GM18526 (cell line): ENCODE data around the gene STK17A.

ENCODE experiments used
- POLR2A ChIP-seq: IDR thresholded peaks from 3 replicates; pipeline ENCODE4 v1.6.1; 2011; ENCODE audit not compliant: insufficient read length; ENCODE audit errors: extremely low read depth

The STK17A gene

DNA sequence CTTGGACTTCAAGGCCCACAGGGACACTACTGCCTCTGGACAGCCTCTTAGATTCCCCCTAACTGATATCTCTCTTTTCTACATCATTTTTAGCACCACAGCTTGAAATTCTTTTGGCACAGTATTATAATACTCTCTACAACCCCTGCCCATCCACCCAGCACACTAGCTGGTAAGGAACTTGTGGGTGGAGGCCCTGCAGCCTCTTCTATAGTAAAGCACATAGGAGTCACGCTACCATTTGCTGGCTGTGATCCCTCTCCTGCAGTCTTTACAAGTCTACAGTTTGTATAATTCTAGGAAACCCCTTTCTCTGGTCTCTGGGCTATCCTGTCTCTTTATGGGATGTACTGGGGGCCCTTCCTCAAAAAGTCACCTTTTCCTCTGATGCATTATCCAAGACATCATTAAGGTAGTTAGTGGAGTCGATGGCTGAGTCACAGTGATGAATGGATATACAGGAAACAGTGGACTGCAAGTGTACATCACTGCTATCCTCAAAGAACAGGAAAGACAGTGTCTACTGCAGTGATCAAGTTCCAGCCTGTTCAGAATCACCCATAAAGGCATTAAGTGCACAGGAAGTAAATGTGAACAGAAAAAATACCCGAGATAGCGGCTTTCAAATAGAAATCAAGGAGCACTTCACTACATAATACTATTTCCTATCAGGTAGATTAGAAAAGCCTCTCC, 54.4 kb downstream of the STK17A start:
- TF ChIP-seq POLR2A = no peak

DNA sequence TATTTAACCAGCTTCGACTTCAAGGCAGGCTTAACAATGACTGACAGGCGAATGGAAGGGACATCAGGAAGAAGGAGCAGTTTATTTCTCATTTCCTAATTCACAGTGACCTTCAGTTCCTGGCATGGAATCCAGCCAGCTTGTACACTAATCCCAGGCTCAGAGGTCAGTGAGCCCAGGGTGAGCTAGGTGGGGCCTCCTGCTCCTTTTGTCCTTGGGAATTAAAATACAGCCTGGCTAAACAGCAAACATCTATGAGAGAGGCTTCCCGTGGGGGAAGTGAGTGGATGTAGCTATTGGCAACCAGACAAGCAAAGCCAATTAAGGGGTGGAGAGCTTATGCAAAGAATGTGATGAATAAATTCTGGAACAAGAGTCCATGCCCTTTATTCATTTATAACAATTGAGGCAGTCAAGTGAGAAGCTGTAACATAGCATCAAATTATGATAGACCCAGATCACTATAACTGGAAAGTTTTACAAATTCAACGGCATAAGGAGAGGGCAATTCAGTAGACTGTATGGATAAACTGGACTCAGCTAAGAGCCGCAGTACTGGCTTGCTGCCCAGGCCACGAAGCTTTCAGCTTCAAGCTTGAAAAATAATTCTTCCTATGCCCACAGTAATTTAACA, 57.1 kb downstream of the STK17A start:
- no peak for TF ChIP-seq POLR2A

DNA sequence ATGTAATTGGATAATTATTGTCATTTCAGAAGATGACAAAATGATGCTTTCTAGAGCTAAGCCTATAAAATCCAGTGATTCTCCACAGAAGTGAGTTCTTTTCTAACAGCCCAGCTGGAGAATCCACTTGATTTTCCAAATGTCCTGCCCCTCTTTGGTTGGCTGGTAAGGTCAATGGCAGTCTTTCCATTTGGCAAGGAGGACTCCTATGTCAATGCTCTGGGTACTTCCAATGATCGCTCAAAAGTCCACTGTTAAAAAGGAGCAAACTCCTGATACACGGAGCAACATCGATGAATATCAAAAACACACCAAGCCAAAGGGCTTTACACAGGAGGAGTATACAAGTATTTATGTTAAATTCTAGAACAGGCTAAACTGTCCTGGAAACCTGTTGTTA, 57.8 kb downstream of the STK17A start:
- no peak for TF ChIP-seq POLR2A

DNA sequence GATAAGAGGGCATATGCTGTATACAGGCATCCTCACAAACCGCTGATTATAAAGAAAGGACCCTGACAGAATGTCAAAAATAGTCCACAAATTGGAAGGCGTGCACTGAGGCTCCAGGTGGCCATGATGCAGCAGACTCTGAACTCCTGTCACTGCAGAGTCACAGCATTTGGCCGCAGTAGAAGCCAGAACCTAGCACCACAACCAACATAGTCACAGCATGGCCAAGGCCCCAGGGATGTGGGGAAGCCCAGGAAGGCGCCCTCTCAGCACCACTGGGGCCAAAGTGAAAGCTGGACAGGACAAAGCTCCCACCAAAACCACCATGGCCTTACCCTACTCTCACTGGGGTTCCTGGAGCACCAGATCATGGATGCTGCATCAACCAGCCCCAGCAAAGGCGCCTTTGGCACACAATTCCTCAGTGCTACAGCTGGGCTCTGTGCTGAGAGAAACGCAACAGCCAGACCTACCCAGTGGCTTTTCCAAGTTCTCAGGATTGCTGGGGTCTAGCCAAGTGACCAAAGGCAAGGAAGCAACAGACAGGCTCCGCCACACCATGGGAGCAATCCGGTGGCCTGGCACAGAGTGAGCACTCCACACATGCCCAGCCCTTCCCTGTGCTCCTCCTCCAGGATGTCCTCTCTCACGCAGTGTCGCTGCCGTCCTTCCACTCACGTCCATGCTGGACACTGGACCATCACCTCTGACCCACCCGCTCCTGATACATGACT, 60.2 kb downstream of the STK17A start:
- TF ChIP-seq POLR2A = peak; percentile 1

DNA sequence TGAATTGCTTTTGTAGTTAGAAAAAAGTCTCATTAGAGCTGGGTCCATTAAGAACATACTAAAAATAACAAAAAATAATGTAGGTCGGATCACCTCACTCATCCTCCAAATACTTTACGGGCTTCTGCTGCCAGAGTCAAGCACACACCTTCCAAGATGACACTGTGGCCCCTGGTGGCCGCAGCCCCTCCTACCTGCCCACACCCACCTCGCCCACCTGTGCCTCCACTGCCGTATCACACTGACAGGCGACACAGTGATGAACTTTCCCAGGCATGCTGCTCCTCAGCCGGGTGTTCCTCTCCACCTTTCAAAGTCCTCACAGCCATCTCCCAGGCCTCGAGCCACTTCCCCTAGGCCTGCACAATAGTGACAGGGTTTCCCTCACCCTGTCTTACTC, 60.9 kb downstream of the STK17A start:
- TF ChIP-seq POLR2A = no peak

DNA sequence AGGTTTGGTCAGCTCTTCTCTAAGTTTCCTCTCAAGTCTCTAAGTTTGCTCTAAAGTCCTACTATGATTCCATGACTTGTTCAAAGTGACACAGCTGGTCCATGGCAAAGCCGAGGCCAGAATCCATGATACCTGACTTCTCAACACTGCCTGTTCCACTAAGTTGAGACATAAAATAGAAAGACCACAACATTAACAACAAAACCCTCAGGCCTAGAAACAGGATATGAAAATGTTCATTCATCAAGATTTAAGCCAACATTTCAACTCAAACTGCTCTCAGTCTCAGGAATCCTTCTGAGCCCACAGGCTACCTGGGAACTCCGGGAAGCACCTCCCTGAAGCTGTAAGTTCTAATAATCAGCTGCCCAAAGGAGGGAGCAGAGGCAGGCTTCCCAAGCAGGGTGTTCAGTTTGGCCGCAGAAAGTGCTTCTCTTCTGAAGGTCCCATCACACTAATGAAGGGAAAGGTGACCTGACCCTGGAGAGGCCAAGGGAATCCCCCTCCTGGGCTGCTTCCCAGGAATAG, 62.9 kb downstream of the STK17A start:
- no peak for TF ChIP-seq POLR2A

DNA sequence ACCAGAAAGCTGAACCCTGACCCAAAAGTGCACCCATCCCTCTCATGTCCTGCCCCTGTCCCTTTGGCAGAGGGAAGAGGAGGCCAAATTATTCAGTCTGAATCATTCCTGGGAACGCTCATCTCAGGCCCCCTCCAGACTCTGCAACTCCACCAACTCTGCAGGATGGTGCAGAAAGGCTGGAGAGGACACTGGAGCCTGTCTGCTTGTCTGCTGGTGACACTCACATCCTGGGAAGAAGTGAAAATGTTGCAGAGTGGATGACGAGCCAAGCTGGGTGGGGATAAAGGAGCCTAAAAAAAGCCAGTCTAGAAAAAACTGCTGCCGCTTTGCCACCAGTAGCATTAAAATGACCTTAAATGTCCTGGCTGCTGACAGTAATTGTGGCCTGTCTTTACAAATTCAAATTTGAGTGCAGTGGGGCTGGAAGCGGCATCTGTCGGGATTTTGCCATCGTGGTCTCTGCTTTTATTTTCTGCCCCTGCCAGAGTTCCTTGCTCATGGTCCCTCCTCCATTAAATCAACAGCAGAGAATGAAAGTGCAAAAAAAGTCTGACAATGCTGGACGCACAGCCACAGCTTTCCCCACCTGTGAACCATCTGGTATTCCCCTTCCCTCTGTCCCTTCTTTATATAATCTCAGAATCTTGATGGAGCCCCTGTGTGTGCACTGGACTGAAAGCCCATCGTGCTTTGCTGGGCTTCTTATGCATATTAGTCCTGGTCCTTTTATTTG, 63.9 kb downstream of the STK17A start:
- TF ChIP-seq POLR2A = no peak

DNA sequence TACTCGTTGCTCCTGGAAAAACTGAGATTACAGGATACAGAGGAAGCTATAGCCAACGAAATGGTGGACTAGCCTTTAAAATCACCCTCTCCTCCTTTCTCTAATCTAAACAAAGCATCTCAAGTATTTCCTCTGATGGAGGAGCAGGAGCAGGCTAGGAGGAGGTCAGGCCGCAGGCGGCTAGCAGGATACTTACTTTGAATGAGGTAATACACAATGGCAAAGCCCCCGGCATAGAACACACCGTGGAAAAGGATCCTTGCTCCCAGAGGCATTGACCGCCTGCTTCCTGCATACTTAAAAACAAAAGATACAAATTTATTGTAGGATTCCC, 64.4 kb downstream of the STK17A start:
- no peak for TF ChIP-seq POLR2A

DNA sequence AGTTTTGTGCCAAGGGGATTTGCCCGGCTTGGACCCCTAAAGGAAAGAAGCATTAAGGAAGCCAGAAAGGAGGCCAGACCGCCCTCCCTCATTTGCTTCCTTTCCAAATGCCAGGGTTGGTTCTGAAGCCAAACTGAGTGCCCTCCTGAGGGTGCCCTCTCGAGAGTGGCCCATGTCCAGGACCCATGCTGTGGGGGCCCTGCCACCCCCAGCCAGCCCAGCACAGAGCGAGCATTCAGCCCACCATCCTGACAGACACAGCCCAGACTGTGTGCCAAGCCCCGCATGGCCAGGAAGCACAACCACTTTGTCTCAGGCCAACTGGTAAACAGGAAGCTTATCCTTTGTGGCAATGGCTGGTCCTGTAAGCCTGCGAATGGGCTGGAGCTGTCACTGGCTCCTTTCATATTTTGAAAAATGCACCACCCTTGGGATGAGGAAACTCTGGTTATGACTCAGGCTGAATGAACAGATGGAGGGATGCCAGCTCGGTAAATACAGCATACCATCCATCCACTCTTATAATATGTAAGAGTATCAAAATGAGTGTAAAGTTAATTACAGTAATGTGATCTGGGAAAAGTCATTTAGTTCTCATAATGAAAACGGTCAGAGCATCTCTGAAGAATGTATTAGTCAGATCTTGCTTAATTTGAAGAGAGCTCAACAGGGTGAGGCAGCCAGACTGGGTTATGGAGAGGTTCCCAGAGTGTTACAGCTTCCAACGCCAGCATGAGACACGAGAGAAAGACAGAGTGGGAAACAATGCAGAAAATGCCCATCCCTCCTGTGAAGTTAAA, 65.0 kb downstream of the STK17A start:
- peak; percentile 40 for TF ChIP-seq POLR2A

DNA sequence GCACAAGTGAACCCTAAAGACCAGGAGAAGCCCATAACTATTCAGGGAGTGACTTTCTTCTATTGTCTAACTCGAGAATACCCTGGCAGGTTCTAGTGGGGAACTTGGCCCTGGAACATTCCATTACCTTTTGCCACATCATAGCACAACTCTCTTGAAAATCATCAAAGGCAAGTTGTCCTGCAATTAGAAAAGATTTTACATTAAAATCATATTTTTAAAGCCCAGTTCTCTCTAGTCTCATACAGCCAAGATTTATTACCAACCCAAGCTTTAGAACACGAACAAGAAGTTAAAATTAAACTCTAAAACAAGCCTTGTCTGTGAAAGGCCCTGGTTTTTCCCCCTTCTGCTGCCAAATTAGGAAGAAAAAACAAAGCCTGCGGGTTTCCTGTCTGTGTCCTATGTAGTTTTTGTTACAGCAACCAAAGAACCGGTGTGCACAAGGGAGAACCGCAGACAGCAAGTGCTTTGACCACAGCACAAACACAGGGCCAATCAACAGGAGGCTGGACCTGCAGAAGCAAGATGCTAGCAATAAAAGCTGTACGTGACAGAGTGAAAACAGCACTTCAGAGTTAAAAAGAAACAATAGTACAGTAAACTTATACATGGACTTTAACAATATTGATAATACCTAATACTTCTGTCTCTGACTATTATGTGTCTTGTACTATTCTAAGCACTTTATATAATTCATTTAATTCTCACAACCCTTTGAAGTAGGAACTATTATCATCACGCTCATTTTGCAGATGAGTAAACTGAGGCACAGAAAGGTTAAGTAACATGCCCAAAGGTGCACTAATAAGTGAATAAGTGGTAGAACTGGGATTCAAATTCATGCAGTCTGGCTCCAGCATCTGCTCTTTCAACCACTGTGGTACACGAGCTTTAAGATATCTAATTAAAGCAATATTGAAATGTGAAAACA, 65.8 kb downstream of the STK17A start:
- no peak for TF ChIP-seq POLR2A

DNA sequence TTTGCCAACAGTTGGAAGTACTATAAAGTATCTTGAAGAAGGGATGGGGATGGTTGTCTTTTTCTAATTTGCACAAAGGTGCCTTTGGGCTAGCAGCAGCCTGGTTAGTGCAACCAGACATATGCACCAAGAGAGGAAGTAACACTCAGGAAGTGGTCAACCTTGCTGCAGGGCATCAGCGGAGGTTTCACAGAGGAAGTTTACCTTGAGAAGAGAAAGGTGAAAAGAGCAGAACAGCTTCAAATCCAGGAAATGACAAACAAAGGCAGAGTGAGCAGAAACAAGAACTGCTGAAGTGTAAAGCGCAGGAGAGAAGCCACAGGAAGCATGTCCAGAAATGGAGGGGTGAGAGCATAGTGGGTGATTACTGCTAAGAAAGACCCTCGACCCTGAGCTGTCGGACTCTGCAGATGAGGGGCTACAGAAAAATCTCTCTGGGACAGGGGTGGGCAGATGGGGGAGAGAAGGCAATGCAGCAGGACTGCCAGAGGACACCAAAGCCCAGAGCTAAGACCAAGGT, 66.9 kb downstream of the STK17A start:
- TF ChIP-seq POLR2A = no peak

DNA sequence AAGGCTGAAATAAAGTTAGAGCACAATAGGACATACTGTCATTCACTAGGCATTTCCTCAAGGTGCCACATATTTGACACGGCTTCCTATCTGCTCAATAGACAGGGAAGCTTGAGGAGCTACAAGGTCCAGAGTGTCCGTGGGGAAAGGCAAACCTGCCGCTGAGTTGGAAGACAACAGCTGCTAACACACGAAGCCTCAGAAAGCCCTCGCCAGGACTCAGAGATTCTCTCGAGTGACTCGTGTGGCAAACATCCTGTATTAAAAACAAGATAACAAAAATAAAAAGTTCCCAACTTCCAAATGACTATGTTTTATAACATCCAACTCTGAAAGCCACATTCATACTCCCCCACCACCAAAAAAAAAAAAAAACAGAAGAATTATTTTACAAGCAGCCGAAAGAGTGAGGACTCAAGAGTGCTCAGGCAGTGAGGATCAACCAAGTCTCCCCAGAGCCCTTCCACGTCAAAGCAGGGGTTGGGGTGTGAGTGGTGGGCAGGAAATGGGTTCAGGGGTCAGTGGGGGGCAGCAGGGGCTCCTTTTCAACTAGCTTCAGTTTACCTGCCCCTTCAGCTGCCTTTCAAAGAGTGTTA, 67.6 kb downstream of the STK17A start:
- no peak for TF ChIP-seq POLR2A

DNA sequence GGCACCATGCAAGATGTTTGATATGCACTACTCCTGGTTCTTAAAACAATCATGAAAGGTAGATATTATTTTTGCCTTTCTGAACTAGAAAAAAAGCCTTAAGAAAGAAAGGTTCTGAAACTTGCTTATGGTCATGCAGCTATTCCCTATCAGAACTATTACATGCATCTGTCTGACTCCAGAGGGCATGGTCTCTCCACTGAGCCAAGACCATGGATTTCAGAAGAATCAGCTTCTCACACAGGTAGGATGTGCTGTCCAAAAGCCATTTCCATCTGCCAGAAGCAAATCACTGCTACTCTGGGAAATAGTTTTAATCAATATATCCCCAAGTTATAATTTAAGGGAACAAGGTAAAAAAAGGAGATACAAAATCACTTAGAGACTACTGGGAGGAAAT, 69.5 kb downstream of the STK17A start:
- no peak for TF ChIP-seq POLR2A
